SK-N-SH (cell line): ENCODE results near the gene ZBTB43.
"Not testable (repeated sequence)": the region's sequence is repeated elsewhere in the genome, so short reads cannot be mapped to it uniquely, and the experiment has no call there.

Experiments used
- CHD2 ChIP-seq: fragments of 150-350 bp; IDR thresholded peaks from 2 replicates; pipeline ENCODE4 v1.6.1; 2018; ENCODE audit warnings: low read length; ENCODE audit not compliant: partially characterized antibody
- CTCF ChIP-seq: fragments of 200-600 bp; sonication (generic); IDR thresholded peaks from 2 replicates; pipeline ENCODE4 v1.6.1; 2017; ENCODE audit warnings: antibody characterized with exemption, mild to moderate bottlenecking, moderate library complexity
- EZH2phosphoT487 ChIP-seq: fragments of 200-600 bp; sonication (generic); IDR thresholded peaks from 2 replicates; pipeline ENCODE4 v1.6.1; 2017; ENCODE audit warnings: low read depth, mixed run types, mild to moderate bottlenecking, antibody characterized with exemption, moderate library complexity, borderline replicate concordance
- MAX ChIP-seq: IDR thresholded peaks from 2 replicates; pipeline ENCODE4 v1.4.0; 2012; ENCODE audit warnings: low read depth
- MXI1 ChIP-seq: IDR thresholded peaks from 2 replicates; pipeline ENCODE4 v1.6.1; 2012; ENCODE audit warnings: mild to moderate bottlenecking, low read depth, low read length, improper control_type of control experiment
- RCOR1 ChIP-seq: fragments of 150-350 bp; IDR thresholded peaks from 2 replicates; pipeline ENCODE4 v1.6.1; 2017; ENCODE audit warnings: antibody characterized with exemption, low read length
- REST ChIP-seq: IDR thresholded peaks from 2 replicates; pipeline ENCODE4 v1.6.1; 2012; ENCODE audit warnings: mild to moderate bottlenecking, low read depth, low read length, moderate library complexity
- SIN3A ChIP-seq: IDR thresholded peaks from 2 replicates; pipeline ENCODE4 v1.6.1; 2012; ENCODE audit warnings: low read depth, mild to moderate bottlenecking, low read length, moderate library complexity, borderline replicate concordance
- TAF1 ChIP-seq: IDR thresholded peaks from 2 replicates; pipeline ENCODE4 v1.6.1; 2012; ENCODE audit warnings: low read depth, mild to moderate bottlenecking, low read length, moderate library complexity, borderline replicate concordance

- TF ChIP-seq CHD2, MAX, CTCF, REST, SIN3A, EZH2phosphoT487, RCOR1, MXI1, TAF1: not testable (repeated sequence)
Measured at GRCh38 chr9:126810221-126810620, 5.4 kb downstream of the ZBTB43 start.
